MM.1S (cell line): Measurements from ENCODE around the gene MIPEP.

Experiments
- DNase-seq: peaks from one replicate; pipeline ENCODE4 v3.0.0-alpha.2; 2015
- H2AFZ ChIP-seq: fragments of 300-600 bp; sonication (generic); 2 replicates; pipeline ENCODE4 v1.6.0; 2016; ENCODE audit warnings: antibody characterized with exemption, low read length
- H3F3A ChIP-seq: fragments of 300-600 bp; sonication (generic); 2 replicates; pipeline ENCODE4 v1.6.1; 2016; ENCODE audit warnings: mild to moderate bottlenecking, antibody characterized with exemption, low read length, moderate library complexity, mixed read lengths; ENCODE audit not compliant: insufficient read depth
- H3K27ac ChIP-seq: fragments of 300-600 bp; sonication (generic); 2 replicates; pipeline ENCODE4 v1.5.1; 2016; ENCODE audit warnings: mild to moderate bottlenecking, low read length
- H3K27me3 ChIP-seq: fragments of 300-600 bp; sonication (generic); replicated peaks from 2 replicates; pipeline ENCODE4 v1.6.0; 2016; ENCODE audit warnings: low read length; ENCODE audit not compliant: insufficient read depth
- H3K36me3 ChIP-seq: fragments of 300-600 bp; sonication (generic); replicated peaks from 2 replicates; pipeline ENCODE4 v1.6.1; 2016; ENCODE audit warnings: mild to moderate bottlenecking, low read length, mixed read lengths; ENCODE audit not compliant: insufficient read depth
- H3K4me1 ChIP-seq: fragments of 300-600 bp; sonication (generic); 2 replicates; pipeline ENCODE4 v1.6.1; 2016; ENCODE audit warnings: low read length, mixed read lengths
- H3K4me2 ChIP-seq: fragments of 300-600 bp; sonication (generic); 2 replicates; pipeline ENCODE4 v1.6.0; 2016; ENCODE audit warnings: low read depth, low read length
- H3K4me3 ChIP-seq: fragments of 300-600 bp; sonication (generic); 2 replicates; pipeline ENCODE4 v1.5.1; 2016; ENCODE audit warnings: low read length, mixed read lengths
- H3K79me2 ChIP-seq: fragments of 300-600 bp; sonication (generic); 2 replicates; pipeline ENCODE4 v1.6.1; 2016; ENCODE audit warnings: mixed run types, low read length, mixed read lengths
- H3K9ac ChIP-seq: fragments of 300-600 bp; sonication (generic); 2 replicates; pipeline ENCODE4 v1.6.1; 2016; ENCODE audit warnings: low read length, mixed read lengths
- H3K9me2 ChIP-seq: fragments of 300-600 bp; sonication (generic); replicated peaks from 2 replicates; pipeline ENCODE4 v1.6.1; 2016; ENCODE audit warnings: mild to moderate bottlenecking, low read length, mixed read lengths; ENCODE audit not compliant: insufficient read depth
- H3K9me3 ChIP-seq: fragments of 300-600 bp; sonication (generic); replicated peaks from 2 replicates; pipeline ENCODE4 v1.6.1; 2016; ENCODE audit warnings: mild to moderate bottlenecking, low read length, mixed read lengths; ENCODE audit not compliant: insufficient read depth
- H4K20me1 ChIP-seq: fragments of 300-600 bp; sonication (generic); 2 replicates; pipeline ENCODE4 v1.6.1; 2016; ENCODE audit warnings: mild to moderate bottlenecking, low read length, moderate library complexity, mixed read lengths; ENCODE audit not compliant: insufficient read depth
- CTCF ChIP-seq: fragments of 300-600 bp; sonication (generic); IDR thresholded peaks from 2 replicates; pipeline ENCODE4 v1.5.1; 2016; ENCODE audit warnings: antibody characterized with exemption, low read length, mixed read lengths
- EZH2 ChIP-seq: fragments of 300-600 bp; sonication (generic); optimal IDR thresholded peaks from 2 replicates; pipeline ENCODE3; 2017; ENCODE audit warnings: low read depth, mild to moderate bottlenecking, antibody characterized with exemption, low read length, mixed read lengths
- EZH2phosphoT487 ChIP-seq: fragments of 300-600 bp; sonication (generic); IDR thresholded peaks from 2 replicates; pipeline ENCODE4 v1.6.1; 2018; ENCODE audit warnings: antibody characterized with exemption, low read length

MIPEP gene

GRCh38 chr13:23716401-23716800 is 172.8 kb downstream of the MIPEP start:
- no peaks in the 10 kb centered on the region for H3F3A ChIP-seq
- no peak overlapping the region for H2AFZ ChIP-seq

GRCh38 chr13:23715762-23716235 is 173.4 kb downstream of the MIPEP start:
- no peak overlapping the region for H3K27ac ChIP-seq
- H3K9me3 ChIP-seq, result no peaks in the 10 kb centered on the region
- H3F3A ChIP-seq, result no peaks in the 10 kb centered on the region
- H3K4me2 ChIP-seq, result no peak overlapping the region
- no peaks in the 10 kb centered on the region for H3K27me3 ChIP-seq
- TF ChIP-seq EZH2phosphoT487, result no peak
- TF ChIP-seq CTCF, result peak; percentile 19
- no peaks in the 10 kb centered on the region for H3K79me2 ChIP-seq
- H3K4me1 ChIP-seq, result no peaks in the 10 kb centered on the region
- no peak overlapping the region for H2AFZ ChIP-seq
- H3K4me3 ChIP-seq, result no peak overlapping the region
- no peaks in the 10 kb centered on the region for H4K20me1 ChIP-seq
- no peak overlapping the region for H3K9ac ChIP-seq
- no peaks in the 10 kb centered on the region for H3K36me3 ChIP-seq
- no peak for DNase-seq
- H3K9me2 ChIP-seq, result no peaks in the 10 kb centered on the region

More at GRCh38 chr13:23716401-23716800, 172.8 kb downstream of the MIPEP start:
- Histone ChIP-seq H3K9ac (no peak overlapping the region), H3K4me1 (no peaks in the 10 kb centered on the region), H3K27ac (no peak overlapping the region), H4K20me1 (no peaks in the 10 kb centered on the region), H3K4me2 (no peak overlapping the region), H3K9me2 (no peaks in the 10 kb centered on the region), H3K9me3 (no peaks in the 10 kb centered on the region), H3K36me3 (no peaks in the 10 kb centered on the region), H3K27me3 (no peaks in the 10 kb centered on the region), H3K4me3 (no peak overlapping the region), H3K79me2 (no peaks in the 10 kb centered on the region)
- TF ChIP-seq EZH2phosphoT487, result no peak
- TF ChIP-seq EZH2, result no peak
- TF ChIP-seq CTCF, result no peak
- DNase-seq, result no peak

GRCh38 chr13:23715092-23715761 is 174.0 kb downstream of the MIPEP start:
- H3K4me2 ChIP-seq, result no peak overlapping the region
- H3K27me3 ChIP-seq, result no peaks in the 10 kb centered on the region
- no peaks in the 10 kb centered on the region for H3K9me2 ChIP-seq
- no peaks in the 10 kb centered on the region for H3F3A ChIP-seq
- no peak for TF ChIP-seq EZH2
- no peak for TF ChIP-seq EZH2phosphoT487
- TF ChIP-seq CTCF, result no peak
- no peak overlapping the region for H3K9ac ChIP-seq
- no peak overlapping the region for H2AFZ ChIP-seq
- no peaks in the 10 kb centered on the region for H3K36me3 ChIP-seq
- no peaks in the 10 kb centered on the region for H3K79me2 ChIP-seq
- H3K27ac ChIP-seq, result no peak overlapping the region
- no peaks in the 10 kb centered on the region for H3K4me1 ChIP-seq
- H4K20me1 ChIP-seq, result no peaks in the 10 kb centered on the region
- DNase-seq, result no peak
- no peak overlapping the region for H3K4me3 ChIP-seq
- no peaks in the 10 kb centered on the region for H3K9me3 ChIP-seq
